WTC11 (cell line): ENCODE measurements around the gene TREML1. TPM values are rescaled to one million over a fixed set of nuclear protein-coding genes. Genes with fewer than 3 reads are reported as not detected.

Experiments used
- ATAC-seq: fragments of 200-7000 bp; cut with Tn5 transposase; 2 replicates; pipeline ENCODE4 v1.10.0; 2021; ENCODE audit warnings: mild to moderate bottlenecking, moderate library complexity
- CTCF ChIA-PET: fragments of 300-600 bp; sonication (Branson Sonifier 250); formaldehyde crosslinking; loops from one replicate; lab custom pipeline; 2021; ENCODE audit warnings: antibody characterized with exemption; lab: Charles Lee
- POLR2A ChIA-PET: fragments of 350-600 bp; sonication (Branson Sonifier 250); formaldehyde crosslinking; loops from one replicate; lab custom pipeline; 2021; ENCODE audit warnings: antibody characterized with exemption; lab: Charles Lee
- DNase-seq: peaks from one replicate; pipeline ENCODE4 v3.0.0; 2021; ENCODE audit warnings: low spot score
- H3K27ac Mint-ChIP-seq: 2 replicates; pipeline ENCODE4 v1.8.0; 2021; ENCODE audit warnings: mixed read lengths
- H3K27me3 Mint-ChIP-seq: 2 replicates; pipeline ENCODE4 v1.8.0; 2021; ENCODE audit warnings: low read depth, mild to moderate bottlenecking, moderate library complexity, mixed read lengths
- H3K36me3 Mint-ChIP-seq: 2 replicates; pipeline ENCODE4 v1.8.0; 2021; ENCODE audit warnings: mixed read lengths
- H3K4me1 Mint-ChIP-seq: 2 replicates; pipeline ENCODE4 v1.8.0; 2022; ENCODE audit warnings: mixed read lengths
- H3K4me3 Mint-ChIP-seq: 2 replicates; pipeline ENCODE4 v1.8.0; 2021; ENCODE audit warnings: mild to moderate bottlenecking, moderate library complexity, mixed read lengths
- H3K9me3 Mint-ChIP-seq: 2 replicates; pipeline ENCODE4 v1.8.0; 2021; ENCODE audit warnings: mixed read lengths
- ARID4B ChIP-seq: sonication (generic); formaldehyde crosslinking; IDR thresholded peaks from 2 replicates; pipeline ENCODE4 v1.8.0; 2023; ENCODE audit warnings: missing genetic modification reagents, mild to moderate bottlenecking, borderline replicate concordance
- ATF2 ChIP-seq: sonication (generic); formaldehyde crosslinking; IDR thresholded peaks from 2 replicates; pipeline ENCODE4 v1.8.1; 2022; ENCODE audit warnings: low read depth, missing genetic modification reagents, borderline replicate concordance
- CBFB ChIP-seq: sonication (generic); formaldehyde crosslinking; IDR thresholded peaks from 2 replicates; pipeline ENCODE4 v1.8.1; 2022; ENCODE audit warnings: mild to moderate bottlenecking, low read depth, missing genetic modification reagents
- FOXK1 ChIP-seq: sonication (generic); formaldehyde crosslinking; IDR thresholded peaks from 2 replicates; pipeline ENCODE4 v1.8.0; 2022; ENCODE audit warnings: mild to moderate bottlenecking, moderate library complexity, missing genetic modification reagents
- FOXP4 ChIP-seq: sonication (generic); formaldehyde crosslinking; IDR thresholded peaks from 2 replicates; pipeline ENCODE4 v1.8.0; 2022; ENCODE audit warnings: mild to moderate bottlenecking, missing genetic modification reagents
- GRHL2 ChIP-seq: fragments of 250-450 bp; sonication (Bioruptor Pico); IDR thresholded peaks from 2 replicates; pipeline ENCODE4 v1.8.0; 2022; ENCODE audit warnings: mild to moderate bottlenecking, moderate library complexity; ENCODE audit not compliant: insufficient replicate concordance, severe bottlenecking
- IRF1 ChIP-seq: sonication (generic); formaldehyde crosslinking; IDR thresholded peaks from 2 replicates; pipeline ENCODE4 v1.8.0; 2023; ENCODE audit warnings: missing genetic modification reagents
- MAX ChIP-seq: sonication (generic); formaldehyde crosslinking; IDR thresholded peaks from 2 replicates; pipeline ENCODE4 v1.8.0; 2022; ENCODE audit warnings: mild to moderate bottlenecking, missing genetic modification reagents
- NFATC4 ChIP-seq: fragments of 250-450 bp; sonication (Bioruptor Pico); IDR thresholded peaks from 2 replicates; pipeline ENCODE4 v1.9.0; 2021; ENCODE audit warnings: mild to moderate bottlenecking
- NFYB ChIP-seq: sonication (generic); formaldehyde crosslinking; conservative IDR thresholded peaks from 2 replicates; pipeline ENCODE4 v1.8.0; 2022; ENCODE audit warnings: low read depth, missing genetic modification reagents
- SOX15 ChIP-seq: fragments of 250-450 bp; sonication (Bioruptor Pico); IDR thresholded peaks from 2 replicates; pipeline ENCODE4 v1.9.0; 2021; ENCODE audit warnings: mild to moderate bottlenecking
- ZNF281 ChIP-seq: sonication (generic); formaldehyde crosslinking; IDR thresholded peaks from 2 replicates; pipeline ENCODE4 v1.8.0; 2023; ENCODE audit warnings: mild to moderate bottlenecking, missing genetic modification reagents
- total RNA-seq: library from RNA; stranded (reverse); gene quantifications from 3 replicates; pipeline ENCODE4 v1.2.3, GENCODE V29; 2021

TREML1 gene
- total RNA-seq, 1 experiment from 2014 or later: not detected

- peaks cover 4% of the 10 kb centered on the region for H3K27me3 Mint-ChIP-seq
- no peak overlapping the region for H3K4me3 Mint-ChIP-seq
- DNase-seq (no peak), ATAC-seq (peak; percentile 70)
- POLR2A ChIA-PET: no interaction called here
- H3K4me1 Mint-ChIP-seq: peaks cover 26% of the 10 kb centered on the region
- TF ChIP-seq FOXP4 (CRISPR knock-in tag): no peak
- TF ChIP-seq NFATC4 (CRISPR knock-in tag): no peak
- no peak for TF ChIP-seq ATF2
- TF ChIP-seq ZNF281: no peak
- no peaks in the 10 kb centered on the region for H3K9me3 Mint-ChIP-seq
- CTCF ChIA-PET: interaction anchor here (0.6 to 2.4 kb wide), 7 partner anchors 9 to 376 kb away, joined by 3 to 28 read pairs (median 8); no protein-coding TSS in a partner anchor
- no peaks in the 10 kb centered on the region for H3K36me3 Mint-ChIP-seq
- H3K27ac Mint-ChIP-seq: no peak overlapping the region
These were observed 46.3 kb upstream of the TREML1 start for GRCh38 chr6:41200296-41200900.

GRCh38 chr6:41199552-41200246, 45.6 kb upstream of the TREML1 start:
- ChIA-PET CTCF (interaction anchor here (1.1 to 2.4 kb wide), 4 partner anchors 8 to 79 kb away, joined by 4 to 28 read pairs (median 8); no protein-coding TSS in a partner anchor), POLR2A (no interaction called here)
- ATAC-seq (no peak), DNase-seq (no peak)
- Mint-ChIP-seq H3K4me3 (no peak overlapping the region), H3K27ac (no peak overlapping the region), H3K36me3 (no peaks in the 10 kb centered on the region), H3K27me3 (peaks cover 7% of the 10 kb centered on the region), H3K4me1 (peaks cover 26% of the 10 kb centered on the region), H3K9me3 (no peaks in the 10 kb centered on the region)
- TF ChIP-seq CBFB (CRISPR knock-in tag): no peak
- no peak for TF ChIP-seq SOX15 (CRISPR knock-in tag)
- TF ChIP-seq IRF1: no peak
- TF ChIP-seq FOXK1 (CRISPR knock-in tag): no peak
- no peak for TF ChIP-seq NFYB (CRISPR knock-in tag)

GRCh38 chr6:41197234-41197633, 43.1 kb upstream of the TREML1 start:
- Mint-ChIP-seq H3K9me3 (no peaks in the 10 kb centered on the region), H3K27ac (no peak overlapping the region)
- ATAC-seq: no peak
- no peak for TF ChIP-seq ARID4B (CRISPR knock-in tag)
- TF ChIP-seq MAX (CRISPR knock-in tag): no peak
- no peak for TF ChIP-seq GRHL2
- TF ChIP-seq, all 79 proteins: peak for 0
- POLR2A ChIA-PET: no interaction called here
- Mint-ChIP-seq H3K4me1 (peaks cover 22% of the 10 kb centered on the region), H3K36me3 (no peaks in the 10 kb centered on the region), H3K4me3 (no peak overlapping the region), H3K27me3 (peaks cover 7% of the 10 kb centered on the region)
- CTCF ChIA-PET: interaction anchor here (1.1 to 1.3 kb wide), 2 partner anchors 15 to 170 kb away, joined by 3 to 5 read pairs; no protein-coding TSS in a partner anchor
- DNase-seq: no peak
